ENCODE measurements around the gene LHX1.

LHX1 gene

GRCh38 chr17:36922175-36922574 lies 15.1 kb upstream of the LHX1 start:
- no peak for DNase-seq (ENCODE audit: low read depth in 3 of 3)

- DNase-seq (ENCODE audit: low read depth in 3 of 3) = no peak
Observed at GRCh38 chr17:36923814-36924221, 13.5 kb upstream of the LHX1 start.

- no peak for DNase-seq (ENCODE audit: low read depth in 3 of 3)
Observed at GRCh38 chr17:36926226-36926625, 11.0 kb upstream of the LHX1 start.

- no peak for DNase-seq (ENCODE audit: low read depth in 3 of 3)
Observed at GRCh38 chr17:36926701-36927100, 10.6 kb upstream of the LHX1 start.

GRCh38 chr17:36928471-36929345 lies 8.6 kb upstream of the LHX1 start:
- no peak for DNase-seq (ENCODE audit: low read depth in 3 of 3)

GRCh38 chr17:36929851-36930582 lies 7.3 kb upstream of the LHX1 start:
- DNase-seq (ENCODE audit: low read depth in 3 of 3) = no peak

GRCh38 chr17:36930583-36930900 lies 6.7 kb upstream of the LHX1 start:
- no peak for DNase-seq (ENCODE audit: low read depth in 3 of 3)

- DNase-seq (ENCODE audit: low read depth in 3 of 3) = no peak
Observed at GRCh38 chr17:36931096-36931696, 6.1 kb upstream of the LHX1 start.

GRCh38 chr17:36931697-36932382 lies 5.4 kb upstream of the LHX1 start:
- DNase-seq (ENCODE audit: low read depth in 3 of 3) = no peak

- no peak for DNase-seq (ENCODE audit: low read depth in 3 of 3)
Observed at GRCh38 chr17:36932383-36932693, 4.9 kb upstream of the LHX1 start.

- no peak for DNase-seq (ENCODE audit: low read depth in 3 of 3)
Observed at GRCh38 chr17:36932694-36933511, 4.4 kb upstream of the LHX1 start.

- no peak for DNase-seq (ENCODE audit: low read depth in 3 of 3)
Observed at GRCh38 chr17:36933512-36934143, 3.6 kb upstream of the LHX1 start.

GRCh38 chr17:36934144-36934691 lies 3.1 kb upstream of the LHX1 start:
- no peak for DNase-seq (ENCODE audit: low read depth in 3 of 3)

- no peak for DNase-seq (ENCODE audit: low read depth in 3 of 3)
Observed at GRCh38 chr17:36934692-36935630, 2.3 kb upstream of the LHX1 start.

GRCh38 chr17:36935671-36936454 lies 1.4 kb upstream of the LHX1 start:
- DNase-seq (ENCODE audit: low read depth in 3 of 3) = no peak

- no peak for DNase-seq (ENCODE audit: low read depth in 3 of 3)
Observed at GRCh38 chr17:36936455-36937000, 747 bp upstream of the LHX1 start.

- DNase-seq (ENCODE audit: low read depth in 3 of 3) = no peak
Observed at GRCh38 chr17:36937959-36938565, 787 bp downstream of the LHX1 start.

GRCh38 chr17:36938566-36939051 lies 1.3 kb downstream of the LHX1 start:
- no peak for DNase-seq (ENCODE audit: low read depth in 3 of 3)
